Caki2 (cell line): ENCODE data around the gene ALDH3A1. TPM values are rescaled to one million over a fixed set of nuclear protein-coding genes. Genes with fewer than 3 reads are reported as not detected.
"Not testable (repeated sequence)": the region's sequence is repeated elsewhere in the genome, so short reads cannot be mapped to it uniquely, and the experiment has no call there.

Experiments
- DNase-seq: peaks from one replicate; pipeline ENCODE4 v3.0.0-alpha.2; 2015; ENCODE audit warnings: low read depth
- in situ Hi-C: cut with HindIII; loops from 2 replicates; pipeline ENCODE4 v1.10.0; 2016; ENCODE audit warnings: low sequenced_read_pairs, low pct_unique_long_range_greater_than_20kb, mixed read lengths
- total RNA-seq: library from RNA; depleted of rRNA; stranded (reverse); fragments of >200 nt; shearing (Covaris generic); gene quantifications from 2 replicates; pipeline ENCODE4 v1.2.3, GENCODE V29; 2014; ENCODE audit warnings: low replicate concordance; rRNA removed

ALDH3A1 gene
- total RNA-seq: not detected in 2 replicates

DNA sequence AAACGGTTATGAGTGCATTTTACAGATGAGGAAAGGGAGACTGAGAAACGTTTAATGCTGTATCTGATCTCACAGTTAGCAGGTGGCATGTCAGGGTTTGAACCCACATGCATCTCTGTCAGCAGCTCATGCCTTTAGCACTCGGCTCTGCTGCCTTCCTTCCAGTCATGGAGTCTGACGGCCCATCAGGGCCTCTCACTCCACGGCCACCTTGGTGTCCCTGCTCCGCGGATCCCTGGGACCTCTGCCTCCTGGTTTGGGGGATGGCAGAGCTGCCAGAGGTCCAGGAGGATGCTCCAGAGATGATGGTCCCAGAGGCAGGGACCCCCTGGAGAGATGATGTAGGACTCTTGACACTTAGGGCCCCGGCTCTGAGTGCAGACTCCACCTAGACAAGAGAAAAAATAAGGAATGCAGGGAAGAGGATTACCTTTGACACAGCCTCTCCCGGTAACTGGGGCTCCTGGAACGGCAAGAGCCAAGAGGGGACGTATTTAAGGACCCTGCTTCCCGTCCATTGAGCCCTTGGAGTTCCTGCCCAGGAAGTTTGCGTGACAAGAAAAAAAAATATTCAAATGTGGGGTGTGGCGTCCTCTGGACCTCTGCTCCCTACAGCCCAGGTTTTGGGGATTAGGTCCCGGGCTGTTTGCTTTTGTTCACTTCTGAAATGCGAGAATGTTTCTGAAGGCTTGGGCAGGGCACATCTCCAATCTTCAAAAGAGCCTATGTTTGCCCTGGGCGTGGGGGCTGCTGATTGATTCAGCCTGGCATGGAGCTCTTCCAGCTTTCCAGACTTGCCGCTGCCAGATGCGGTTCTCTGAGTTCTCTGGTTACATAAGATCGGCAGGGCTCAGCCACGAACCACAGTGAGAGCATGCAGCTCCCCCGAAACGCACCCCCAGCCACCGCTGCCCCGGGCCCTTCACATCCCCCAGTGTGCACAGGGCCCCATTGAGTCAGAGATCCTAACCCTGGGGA is at the start of gene ALDH3A1:
Gene ALDH3A1 (minus strand): TSS at position 470 of the 978 bp plus-strand sequence. CDS start 3,169 bp downstream, outside the sequence.
- in situ Hi-C loops: no loop called here
- no peak for DNase-seq

DNA sequence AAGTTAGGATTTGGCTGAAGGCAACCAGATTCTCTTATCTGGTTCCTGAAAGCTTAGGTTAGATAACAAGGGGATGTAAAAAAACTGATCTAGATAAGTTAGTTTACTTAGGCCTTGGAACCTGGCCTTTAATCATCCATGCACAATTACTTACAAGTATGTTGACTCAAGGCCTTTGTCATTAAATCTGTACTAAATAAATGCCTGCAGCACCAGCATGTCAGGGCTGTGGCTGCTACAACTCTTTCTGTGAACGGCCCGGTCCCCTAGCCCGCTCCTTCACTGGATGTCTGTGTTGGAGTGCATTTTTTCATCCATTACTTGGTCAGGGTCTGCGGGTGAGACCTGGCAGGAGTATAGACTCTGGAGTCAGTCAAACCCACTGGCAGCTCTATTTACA is 48.4 kb upstream of the ALDH3A1 start:
- in situ Hi-C loops: no loop called here
- DNase-seq: no peak

DNA sequence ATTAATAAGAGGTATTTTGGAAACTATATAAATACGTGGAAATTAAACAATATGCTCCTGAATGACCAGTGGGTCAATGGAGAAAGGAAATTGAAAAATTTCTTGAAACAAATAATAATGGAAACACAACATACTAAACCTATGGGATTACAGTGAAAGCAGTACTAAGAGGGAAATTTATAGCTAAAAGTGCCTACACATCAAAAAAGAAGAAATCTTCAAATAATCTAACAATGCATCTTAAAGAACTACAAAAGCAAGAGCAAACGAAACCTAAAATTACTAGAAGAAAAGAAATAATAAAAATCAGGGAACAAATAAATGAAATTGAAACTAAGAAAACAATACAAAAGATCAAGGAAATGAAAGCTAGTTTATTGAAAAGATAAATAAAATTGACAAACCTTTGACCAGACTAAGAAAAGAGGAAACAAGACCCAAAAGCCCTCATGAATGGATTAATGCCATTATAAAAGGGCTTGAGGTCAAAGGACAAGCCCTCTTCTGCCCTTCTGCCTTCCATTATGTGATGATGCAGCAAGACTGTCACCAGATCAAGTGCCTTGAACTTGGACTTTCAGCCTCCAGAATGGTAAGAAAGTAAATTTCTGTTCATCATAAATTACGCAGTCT is 43.9 kb upstream of the ALDH3A1 start:
- DNase-seq: no peak

DNA sequence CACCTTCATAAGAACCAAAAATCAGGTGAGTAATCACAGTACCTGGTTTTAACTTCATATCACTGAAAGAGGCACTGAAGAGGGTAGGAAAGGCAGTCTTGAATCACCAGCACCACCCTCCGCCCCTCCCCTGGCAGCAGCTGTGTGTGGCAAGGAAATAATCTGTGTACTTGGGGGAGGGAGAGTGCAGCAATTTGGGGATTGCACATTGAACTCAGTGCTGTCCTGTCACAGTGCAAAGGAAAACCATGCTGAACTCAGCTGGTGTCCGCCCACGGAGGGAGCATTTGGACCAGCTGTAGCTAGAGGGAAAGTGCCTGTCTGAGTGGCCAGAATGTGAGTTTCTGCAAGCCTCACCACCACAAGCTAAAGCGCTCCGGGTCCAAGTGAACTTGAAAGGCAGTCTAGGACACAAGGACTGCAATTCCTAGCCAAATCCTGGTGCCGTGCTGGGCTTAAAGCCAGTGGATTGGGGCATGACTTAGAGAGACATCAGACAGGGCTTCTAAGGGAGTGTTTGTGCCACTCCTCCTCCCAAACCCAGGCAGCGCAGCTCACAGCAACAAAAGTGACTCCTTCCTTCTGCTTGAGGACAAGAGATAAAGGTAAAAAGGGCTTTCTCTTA is 39.7 kb upstream of the ALDH3A1 start:
- DNase-seq: no peak
- in situ Hi-C loops: no loop called here

More for the DNA sequence above, 43.9 kb upstream of the ALDH3A1 start:
- in situ Hi-C loops: no loop called here

- in situ Hi-C loops: no loop called here
- DNase-seq: no peak
These were observed 37.8 kb upstream of the ALDH3A1 start for GRCh38 chr17:19785854-19786253.

GRCh38 chr17:19781488-19782458 is 33.7 kb upstream of the ALDH3A1 start:
- no peak for DNase-seq
- in situ Hi-C loops: no loop called here

DNA sequence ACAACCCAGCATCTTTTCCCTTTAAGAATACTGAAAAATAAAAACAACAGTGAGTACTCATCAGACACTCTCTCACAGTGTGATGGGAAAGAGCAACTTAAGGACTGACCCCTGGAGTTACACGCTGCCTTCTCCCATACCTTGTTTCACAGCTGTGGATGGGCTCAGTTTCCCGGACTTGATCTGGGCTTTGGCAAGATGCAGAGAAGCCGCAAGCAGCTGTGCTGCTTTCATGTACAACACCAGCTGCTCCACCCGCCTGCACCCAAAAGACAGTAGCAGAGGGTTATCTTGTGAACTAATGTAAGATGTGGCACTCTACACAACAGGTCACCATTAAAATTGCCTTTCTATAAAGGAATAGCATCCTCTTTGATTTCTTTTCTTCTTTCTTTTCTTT is 32.7 kb upstream of the ALDH3A1 start:
- no peak for DNase-seq
- in situ Hi-C loops: no loop called here

DNA sequence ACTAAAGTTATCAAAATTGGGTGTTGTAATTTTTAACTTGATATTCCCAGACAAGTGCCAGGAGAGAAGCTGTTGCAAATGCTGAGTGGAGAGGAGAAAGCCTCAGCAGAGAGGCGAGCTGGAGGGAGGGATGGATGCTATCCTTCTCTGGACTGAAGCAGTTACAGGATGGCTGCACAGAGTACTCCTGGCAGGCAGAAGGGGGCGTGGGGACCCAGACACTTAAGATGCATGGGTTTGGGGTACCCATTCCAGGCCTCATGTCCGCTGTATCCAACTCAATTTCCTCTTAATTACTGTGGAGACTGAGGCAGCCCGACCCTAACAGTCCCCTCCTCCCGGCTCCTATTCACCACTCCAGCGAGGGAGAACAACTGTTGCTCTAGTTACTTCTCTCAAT is 25.4 kb upstream of the ALDH3A1 start:
- no peak for DNase-seq
- in situ Hi-C loops: no loop called here

DNA sequence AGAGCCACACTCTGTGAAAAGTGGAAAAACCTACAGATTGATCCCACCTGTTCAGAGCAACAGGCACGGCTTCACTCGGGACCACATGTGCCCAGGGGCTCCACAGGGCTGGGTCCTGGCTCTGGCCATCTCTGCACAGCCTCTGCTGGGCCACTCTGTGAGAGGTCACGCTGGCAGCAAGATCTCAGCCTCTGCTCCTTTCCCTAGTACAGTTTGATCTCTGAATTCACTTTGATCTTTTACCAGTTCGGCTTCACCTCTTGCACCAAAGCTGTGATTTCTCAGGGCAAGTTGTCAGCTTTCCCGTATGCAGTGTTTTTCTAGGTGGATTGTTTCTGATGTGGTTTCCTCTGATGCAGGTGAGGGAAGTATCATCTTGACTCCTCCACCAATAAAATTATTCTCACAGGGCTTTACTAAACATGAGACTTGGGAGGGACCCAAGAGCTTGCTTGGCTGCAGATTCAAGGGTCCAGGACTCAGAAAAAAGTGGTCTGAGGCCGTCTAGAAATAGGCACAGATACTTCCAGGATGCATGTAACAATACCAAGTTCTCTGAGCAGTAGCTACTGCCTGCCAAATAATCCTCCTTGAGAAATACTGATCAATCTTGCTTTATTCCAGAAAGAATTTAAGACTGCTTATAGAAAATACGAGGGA is 24.0 kb upstream of the ALDH3A1 start:
- DNase-seq: no peak
- in situ Hi-C loops: no loop called here

- in situ Hi-C loops: no loop called here
- no peak for DNase-seq
These were observed 23.1 kb upstream of the ALDH3A1 start for GRCh38 chr17:19770985-19771735.

- in situ Hi-C loops: no loop called here
- no peak for DNase-seq
These were observed 22.0 kb upstream of the ALDH3A1 start for GRCh38 chr17:19769946-19770652.

DNA sequence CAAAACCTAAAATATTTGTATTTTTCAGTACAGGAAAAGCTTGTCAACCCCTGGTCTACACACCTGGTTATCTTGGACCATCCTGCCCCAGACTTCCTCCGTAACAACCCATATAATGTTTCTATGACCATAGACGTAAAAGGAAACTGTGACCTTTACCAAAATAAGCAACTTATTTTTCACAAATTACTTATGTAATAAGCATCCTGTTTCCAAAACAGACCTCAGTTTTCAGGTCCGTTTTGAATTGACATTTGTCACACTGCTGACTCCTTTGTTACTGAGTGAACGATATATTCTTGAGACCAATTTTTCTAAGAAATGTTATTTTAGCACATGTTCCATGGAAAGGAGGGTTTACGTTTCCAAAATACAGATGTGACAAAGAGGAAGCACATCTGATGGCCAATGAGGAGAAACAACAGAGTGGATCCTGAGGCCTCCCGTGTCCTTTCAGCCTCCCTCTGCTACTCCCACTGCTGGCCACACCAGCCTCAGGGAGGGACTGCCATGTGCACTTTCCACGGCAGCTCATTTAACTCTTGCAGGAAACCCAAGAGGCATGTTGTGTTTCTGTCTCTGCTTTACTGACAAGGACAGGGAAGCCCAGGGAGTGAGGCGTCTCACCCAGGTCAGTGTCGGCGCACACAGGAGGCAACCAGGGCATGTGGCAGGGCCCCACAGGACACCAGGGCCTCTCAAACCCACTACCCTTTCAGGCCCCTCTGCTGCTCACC is 20.1 kb upstream of the ALDH3A1 start:
- in situ Hi-C loops: no loop called here
- DNase-seq: no peak

DNA sequence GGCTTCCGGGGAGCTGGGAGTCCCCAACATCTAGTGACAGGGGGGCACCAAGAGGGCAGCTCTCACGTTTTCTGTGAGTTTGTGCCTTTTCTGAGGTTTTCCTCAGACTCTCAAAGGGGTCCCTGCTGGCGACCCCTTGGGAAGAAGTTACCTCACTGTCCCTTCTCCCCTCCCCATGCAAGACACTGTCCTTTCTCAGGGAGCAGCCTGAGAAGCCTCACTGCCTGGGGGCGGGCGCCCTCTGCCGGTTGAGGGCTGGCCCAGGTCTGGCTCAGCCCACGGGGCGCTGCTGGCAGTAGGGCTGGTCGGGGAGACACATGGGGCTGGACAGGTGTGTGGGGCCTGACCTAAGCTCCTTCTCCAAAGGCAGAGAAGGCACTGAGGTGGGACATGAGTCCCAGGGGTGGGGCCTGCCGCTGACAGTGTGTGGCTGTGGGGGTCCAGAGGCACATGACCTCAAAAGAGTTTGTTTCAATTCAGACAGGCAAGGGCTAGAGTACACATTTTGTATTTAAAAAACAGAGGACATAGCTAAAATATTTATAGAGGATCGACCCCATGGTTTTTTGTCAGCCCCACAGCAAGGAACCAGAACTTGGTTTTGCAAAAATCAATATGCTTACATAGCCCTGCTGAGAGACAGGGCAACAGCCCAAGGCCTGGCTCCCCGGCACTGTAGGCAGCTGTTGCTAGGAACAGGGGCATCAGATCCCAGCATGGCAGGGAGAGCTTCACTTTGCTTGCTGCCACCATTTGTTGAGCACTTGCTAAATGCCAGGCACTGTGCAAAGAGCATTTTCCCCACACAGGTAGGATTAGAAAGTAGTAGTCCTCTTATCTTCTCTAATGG is 18.5 kb upstream of the ALDH3A1 start:
- in situ Hi-C loops: no loop called here
- peak; percentile 54 for DNase-seq

GRCh38 chr17:19766016-19766415 is 17.9 kb upstream of the ALDH3A1 start:
- no peak for DNase-seq

GRCh38 chr17:19763991-19764390 is 15.9 kb upstream of the ALDH3A1 start:
- in situ Hi-C loops, DNase-seq: not testable (repeated sequence)

More at GRCh38 chr17:19766016-19766415, 17.9 kb upstream of the ALDH3A1 start:
- in situ Hi-C loops: no loop called here
